GM18868 (cell line): ENCODE measurements around the gene RBBP8.
A peak's percentile ranks its signal among the peaks of the same experiment; 100 is the strongest.
"Not testable (repeated sequence)": the region's sequence is repeated elsewhere in the genome, so short reads cannot be mapped to it uniquely, and the experiment has no call there.

Experiments
- ATAC-seq: cut with Tn5 transposase; IDR thresholded peaks from one replicate; pipeline ENCODE4 v1.9.1; 2021; ENCODE audit warnings: mild to moderate bottlenecking, moderate library complexity; ENCODE audit not compliant: unreplicated experiment

RBBP8 gene

DNA sequence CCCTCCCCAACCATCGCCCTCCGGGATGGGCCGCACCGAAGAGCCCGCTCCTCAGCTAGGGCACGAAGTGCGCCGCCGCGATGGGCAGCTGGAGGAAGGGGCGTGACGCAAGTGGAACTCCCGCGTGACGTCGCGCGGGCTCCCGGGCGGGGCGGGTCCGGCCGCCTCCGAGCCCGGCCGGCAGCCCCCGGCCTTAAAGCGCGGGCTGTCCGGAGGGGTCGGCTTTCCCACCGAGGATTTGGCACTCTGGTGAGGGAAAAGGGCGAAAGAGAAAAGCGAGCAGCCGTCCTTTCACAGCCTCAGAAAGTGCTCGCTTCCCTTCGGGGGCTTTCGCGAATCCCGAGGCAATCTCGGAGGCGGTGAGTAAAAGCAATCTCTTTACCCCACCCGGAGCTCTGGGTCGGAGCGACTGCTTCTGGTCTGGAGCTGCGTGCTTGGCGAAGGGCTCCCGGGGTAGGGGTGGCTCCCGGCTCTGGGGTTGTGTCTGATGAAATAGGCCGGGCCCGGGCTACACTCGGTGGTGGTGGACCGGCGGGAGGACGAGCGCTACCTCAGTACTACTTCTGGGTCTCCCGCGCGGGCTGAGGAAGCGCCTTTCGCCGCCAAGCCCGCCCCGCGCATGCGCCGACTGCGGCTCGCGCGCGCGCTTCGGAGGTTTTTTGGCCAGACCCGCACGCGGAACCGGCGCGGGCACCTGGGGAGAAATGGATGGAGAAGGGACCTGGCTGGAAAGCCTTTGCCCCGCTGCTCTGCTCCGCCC lies at the start of gene RBBP8:
RBBP8 (plus strand) TSS at position 123 of the 760 bp plus-strand sequence. CDS start 3,524 bp downstream, outside the sequence.
- ATAC-seq: peak; percentile 80

DNA sequence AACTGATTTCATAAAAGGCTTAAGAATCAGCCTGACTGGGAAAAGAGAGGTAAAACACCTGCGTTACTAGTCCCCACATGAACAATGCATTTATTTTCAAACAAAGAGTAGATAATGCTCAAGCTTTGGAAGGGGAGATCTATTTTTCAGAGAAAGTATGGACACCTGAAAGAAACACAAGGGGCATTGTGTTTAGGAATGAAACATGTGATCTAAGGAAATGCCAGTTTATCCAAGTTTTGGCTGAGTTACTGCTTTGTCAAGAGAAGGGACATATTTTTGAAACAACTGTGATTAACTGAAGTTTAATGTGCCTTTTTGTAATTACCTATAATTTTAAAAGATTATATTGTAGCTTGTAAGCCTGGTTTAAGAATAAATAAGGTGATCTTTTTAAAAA lies 49.3 kb upstream of the RBBP8 start:
- ATAC-seq: no peak

DNA sequence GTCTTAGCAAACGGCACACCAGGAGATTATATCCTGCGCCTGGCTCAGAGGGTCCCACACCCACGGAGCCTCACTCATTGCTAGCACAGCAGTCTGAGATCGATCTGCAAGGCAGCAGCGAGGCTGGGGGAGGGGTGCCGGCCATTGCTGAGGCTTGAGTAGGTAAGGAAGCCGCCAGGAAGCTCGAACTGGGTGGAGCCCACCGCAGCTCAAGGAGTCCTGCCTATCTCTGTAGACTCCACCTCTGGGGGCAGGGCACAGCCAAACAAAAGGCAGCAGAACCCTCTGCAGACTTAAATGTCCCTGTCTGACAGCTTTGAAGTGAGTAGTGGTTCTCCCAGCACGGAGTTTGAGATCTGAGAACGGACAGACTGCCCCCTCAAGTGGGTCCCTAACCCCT lies 47.4 kb upstream of the RBBP8 start:
- not testable (repeated sequence) for ATAC-seq

DNA sequence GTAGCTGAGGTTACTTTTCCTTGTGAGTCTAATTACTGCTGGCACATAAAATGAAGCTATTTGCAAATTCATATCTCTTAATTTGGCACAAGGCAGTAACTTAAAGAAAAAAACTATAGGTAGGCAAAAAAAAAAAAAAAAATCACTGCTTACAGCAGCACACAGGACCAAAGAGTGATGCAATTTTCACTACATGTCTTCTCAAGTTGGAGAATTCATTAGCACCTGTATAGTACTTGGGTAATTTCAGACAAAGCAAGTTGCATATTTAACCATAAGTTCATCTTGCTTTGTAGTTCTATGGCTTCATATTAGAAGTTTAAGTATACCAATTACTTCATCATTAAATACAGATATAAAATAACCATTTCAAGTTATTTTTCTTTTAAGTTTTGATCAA lies 33.7 kb upstream of the RBBP8 start:
- ATAC-seq: no peak

DNA sequence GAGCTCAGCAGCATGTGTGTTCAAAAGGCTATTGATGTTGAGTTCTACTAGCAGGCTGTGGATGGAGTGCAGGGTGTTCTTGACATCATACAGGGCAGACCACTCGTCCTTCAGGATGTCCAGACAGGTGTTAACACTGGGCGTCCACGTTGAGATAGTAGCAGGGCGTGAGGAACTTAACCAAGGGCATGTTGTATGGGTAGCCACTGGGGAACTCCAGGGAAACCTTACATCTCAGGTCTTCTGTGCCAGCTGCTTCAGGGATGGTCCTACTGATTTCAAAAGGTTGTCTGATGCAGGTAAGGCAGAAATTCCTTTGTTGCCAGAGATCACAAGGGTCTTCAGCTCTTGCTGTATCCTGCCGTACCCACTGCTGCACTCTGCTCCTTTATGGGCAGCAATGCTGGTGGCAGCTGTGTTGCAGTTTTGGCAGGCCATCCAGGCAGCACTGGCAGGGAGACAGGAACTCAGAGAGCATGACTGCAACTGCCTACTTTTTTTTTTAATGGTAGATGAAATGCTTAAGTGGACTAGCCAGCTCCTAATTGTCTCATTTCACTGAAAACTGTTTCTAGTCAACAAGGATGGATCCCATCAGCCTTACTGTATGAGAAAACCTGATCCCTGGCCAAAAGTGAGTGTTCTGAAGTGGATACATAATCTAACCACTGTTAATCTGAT lies 32.4 kb upstream of the RBBP8 start:
- ATAC-seq: no peak

DNA sequence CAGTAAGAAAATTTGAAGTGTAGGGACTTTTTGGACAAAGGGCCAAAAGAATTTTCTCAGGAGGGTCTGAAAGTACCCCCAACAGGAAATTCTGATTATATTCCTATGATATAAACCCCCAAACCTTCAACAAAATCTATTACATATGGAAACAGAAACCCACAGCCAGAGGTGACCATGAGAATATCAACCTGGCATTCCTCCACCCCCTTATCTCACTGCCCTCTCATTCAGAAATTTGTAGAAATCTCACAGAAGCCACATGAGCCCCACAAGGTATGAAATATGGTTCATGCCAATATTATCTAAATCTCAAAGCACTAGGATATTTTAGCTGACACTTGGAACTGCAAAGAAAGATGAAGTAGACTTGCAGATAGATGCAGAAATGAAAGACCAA lies 31.0 kb upstream of the RBBP8 start:
- no peak for ATAC-seq

DNA sequence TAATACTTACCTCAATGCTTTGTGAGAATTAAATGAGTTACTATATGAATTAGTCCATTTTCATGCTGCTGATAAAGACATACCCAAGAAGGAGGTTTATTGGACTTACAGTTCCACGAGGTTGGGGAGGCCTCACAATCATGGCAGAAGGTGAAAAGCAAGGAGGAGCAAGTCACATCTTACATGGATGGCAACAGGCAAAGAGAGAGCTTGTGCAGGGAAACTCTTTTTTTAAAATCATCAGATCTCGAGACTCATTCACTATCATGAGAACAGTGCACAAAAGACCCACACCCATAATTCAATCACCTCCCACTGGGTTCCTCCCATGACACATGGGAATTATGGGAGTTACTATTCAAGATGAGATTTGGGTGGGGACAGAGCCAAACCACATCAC lies 29.9 kb upstream of the RBBP8 start:
- not testable (repeated sequence) for ATAC-seq

DNA sequence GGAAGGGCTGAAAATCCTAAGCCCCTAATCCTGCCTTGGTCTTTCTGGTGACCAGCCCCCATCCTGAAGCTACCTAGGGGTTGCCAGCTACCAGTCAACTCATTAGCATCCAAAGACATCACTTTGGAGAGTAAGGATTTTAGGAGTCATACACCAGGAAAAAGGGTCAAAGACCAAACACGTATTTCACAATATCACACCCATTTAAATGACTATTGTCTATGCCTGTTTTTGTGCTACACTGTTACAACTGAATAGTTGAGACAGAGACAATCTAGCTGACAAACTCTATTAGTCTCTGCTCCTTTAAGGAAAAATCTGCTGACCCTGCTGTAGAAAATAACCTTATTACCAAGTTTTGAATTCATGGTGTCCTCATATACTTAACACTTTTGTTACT lies 21.0 kb upstream of the RBBP8 start:
- no peak for ATAC-seq

DNA sequence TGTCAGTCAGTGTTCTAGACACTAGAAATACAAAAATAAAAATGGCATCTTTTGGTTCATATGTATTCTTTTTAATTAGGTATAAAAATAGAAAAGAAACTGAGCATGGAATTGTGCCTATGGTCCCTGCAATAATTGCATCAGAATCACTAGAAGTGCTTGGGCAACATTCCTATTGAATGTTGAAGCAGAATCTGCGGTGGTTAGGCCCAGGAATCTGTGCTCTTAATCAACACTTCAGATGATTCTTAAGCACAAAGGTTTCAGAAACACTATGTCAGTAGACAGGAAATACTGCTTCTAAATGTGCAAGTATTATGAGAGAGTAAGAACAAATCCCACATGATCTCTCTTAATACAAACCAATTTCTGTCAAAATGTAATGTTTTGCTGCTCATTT lies 20.3 kb upstream of the RBBP8 start:
- no peak for ATAC-seq

DNA sequence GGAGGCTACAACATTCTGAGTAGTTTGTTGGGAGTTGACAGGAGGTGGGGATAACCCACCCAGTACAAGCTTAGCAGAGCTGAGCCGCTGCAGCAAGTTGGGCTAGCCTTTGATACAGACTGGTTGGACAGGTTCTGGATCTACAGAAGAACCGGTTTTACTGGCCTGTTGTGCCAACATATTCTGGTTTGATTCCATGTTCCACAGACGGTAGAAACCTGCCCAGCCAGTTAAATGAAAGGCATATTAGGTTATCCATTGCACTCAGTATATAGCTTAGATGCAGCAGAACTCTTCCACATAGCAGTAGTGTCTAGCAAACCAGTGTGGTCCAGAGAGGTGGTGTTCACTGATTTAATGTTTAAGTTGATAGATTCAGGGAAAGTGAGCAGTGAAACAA lies 19.3 kb upstream of the RBBP8 start:
- ATAC-seq: no peak

DNA sequence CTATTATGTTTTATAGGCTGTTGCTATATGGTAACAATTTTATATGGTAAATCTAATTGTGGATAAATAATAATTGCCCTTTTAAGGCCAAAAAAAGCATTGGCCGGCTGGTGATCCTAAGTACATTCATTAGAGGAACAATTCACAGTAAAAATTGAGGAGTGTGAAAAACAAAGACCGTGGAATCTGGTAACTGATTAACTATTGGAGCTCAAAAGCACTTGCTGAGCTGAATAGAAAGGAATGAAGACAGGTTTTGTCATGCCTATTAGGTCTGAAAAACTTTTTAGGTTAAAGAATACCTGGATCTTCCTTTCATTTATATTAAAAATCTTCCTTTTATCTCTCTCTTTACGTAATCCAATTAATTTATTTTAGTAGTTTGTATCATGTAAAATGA lies 18.5 kb upstream of the RBBP8 start:
- no peak for ATAC-seq

DNA sequence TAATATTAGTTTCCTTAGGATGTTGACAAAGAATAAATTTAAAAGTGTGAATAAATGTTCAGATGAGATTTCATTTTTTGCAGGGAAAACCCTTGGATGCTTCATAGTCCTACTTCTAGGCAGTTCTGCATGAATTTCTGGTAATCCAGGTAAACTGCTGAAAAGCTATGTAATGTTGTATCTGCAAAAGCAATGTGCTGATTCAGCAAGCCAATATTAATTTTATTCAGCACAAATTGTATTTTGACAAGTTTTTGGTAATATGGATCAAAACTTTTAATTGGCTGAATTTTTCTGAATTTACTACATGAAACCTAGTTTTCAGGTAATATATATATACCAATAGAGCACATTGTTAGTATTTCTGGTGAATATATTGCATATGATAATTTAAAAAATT lies 17.8 kb upstream of the RBBP8 start:
- no peak for ATAC-seq

DNA sequence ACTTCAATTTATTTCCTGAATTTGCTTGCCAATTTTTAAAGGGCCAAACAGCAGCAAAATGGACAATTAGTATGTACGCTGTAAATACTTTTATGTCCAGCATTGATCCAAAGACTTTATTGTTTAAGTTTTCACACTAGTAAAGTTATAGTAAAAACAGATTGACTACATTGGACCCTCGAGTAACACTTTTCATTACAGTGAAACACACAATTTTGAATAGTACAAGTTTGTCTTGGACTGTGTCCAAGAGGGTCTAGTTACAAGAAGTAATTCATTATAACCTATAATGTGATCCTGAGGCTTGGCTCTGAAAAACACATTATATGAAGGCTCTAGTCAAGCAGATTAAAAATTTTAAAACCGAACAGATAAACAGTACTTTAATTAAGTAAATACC lies 11.4 kb upstream of the RBBP8 start:
- ATAC-seq: no peak

DNA sequence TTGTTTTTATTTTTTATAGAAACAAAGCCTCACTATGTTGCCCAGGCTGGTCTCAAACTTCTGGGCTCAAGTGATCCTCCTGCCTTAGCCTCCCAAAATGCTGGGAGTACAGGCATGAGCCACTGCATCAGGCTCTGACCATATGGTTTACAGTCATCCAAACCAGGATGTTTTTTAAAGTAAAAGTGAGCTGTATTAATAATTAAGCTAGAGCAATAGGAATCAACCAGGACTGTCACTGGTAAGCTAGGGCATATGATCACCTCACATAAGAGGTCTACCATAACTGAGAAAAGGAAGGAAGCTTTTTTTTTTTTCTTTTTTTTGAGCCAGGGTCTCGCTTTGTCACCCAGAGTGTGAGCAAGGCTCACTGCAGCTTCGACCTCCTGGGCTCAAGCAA lies 8.5 kb upstream of the RBBP8 start:
- ATAC-seq: no peak

DNA sequence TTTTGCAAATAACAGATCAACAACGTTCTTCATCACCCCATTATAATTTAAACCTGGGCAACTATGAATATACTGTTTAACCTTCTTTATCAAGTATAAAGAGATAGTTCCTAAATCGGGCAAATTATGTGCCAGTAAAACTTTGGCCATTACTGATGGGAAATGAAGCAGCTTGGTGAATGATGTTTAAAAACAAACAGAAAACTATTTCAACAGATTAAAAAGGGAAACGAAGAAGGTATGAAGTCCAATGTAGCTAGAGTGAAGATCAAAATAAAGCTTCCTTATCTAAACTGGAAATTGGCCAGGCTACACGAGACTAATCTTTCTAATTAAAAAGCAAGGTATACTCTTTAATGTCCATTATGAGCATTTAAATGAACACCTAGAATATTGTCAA lies 6.7 kb upstream of the RBBP8 start:
- ATAC-seq: no peak

DNA sequence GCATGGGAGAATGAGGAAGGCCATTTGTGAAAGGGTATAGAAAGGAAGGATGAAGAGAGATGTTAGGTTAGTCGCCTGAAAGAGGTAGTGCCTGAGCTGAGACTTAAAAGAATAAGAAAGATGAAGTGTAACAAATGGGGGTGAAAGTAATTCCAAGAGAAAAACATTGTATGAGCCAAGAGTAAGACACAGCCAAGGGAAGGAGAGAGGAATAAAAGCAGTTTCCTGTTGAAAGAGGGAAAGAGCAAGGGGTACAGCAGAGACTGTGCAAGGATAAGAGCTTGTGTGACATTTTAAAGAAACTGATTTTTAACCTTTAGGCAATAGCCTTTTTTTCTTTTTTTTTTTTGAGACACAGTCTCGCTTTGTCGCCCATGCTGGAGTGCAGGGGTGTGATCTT lies 4.8 kb upstream of the RBBP8 start:
- no peak for ATAC-seq

DNA sequence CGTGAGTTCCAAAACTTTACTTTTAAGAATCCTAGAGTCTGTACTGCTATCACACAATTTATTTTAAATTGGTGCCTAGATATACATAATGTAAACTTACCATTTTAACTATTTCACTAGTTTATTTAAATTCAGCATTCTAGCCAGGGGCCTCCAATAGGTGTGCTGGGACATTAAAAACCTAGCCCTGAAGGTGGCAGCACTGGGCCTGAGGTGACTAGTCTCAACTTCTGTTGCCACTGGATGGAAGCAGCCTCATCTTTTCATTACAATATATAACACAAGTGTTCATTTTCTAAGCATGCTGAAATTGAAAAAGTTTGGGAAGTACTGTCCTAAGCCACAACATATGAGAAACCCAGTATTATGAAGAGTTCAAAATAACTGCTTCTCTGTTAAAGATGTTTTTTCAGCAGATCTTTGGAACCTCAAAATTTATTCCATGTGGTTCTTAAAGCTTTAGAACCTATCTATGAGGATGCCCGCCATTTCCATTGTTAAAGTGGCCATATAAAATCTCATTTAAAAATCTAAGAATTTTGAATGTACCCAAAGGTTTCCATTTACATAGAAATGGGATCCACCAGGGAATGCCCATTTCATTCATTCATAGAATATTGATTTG lies 2.9 kb upstream of the RBBP8 start:
- ATAC-seq: peak; percentile 42

DNA sequence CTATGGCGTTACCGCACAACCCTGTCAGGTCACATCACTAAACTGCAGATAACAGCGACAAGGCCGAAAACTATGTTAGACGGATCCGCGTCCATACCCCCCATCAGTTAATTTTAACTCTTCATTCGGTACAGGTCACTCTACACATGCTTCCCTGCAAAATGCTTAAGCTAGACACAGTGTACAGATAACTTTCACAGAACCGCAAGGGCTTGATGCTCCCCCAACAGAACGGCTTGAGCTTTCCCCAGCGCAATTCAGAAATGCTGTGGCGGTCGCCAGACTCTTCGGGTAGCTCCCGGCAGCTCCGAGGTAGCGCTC lies 283 bp upstream of the RBBP8 start:
- ATAC-seq: peak; percentile 30

DNA sequence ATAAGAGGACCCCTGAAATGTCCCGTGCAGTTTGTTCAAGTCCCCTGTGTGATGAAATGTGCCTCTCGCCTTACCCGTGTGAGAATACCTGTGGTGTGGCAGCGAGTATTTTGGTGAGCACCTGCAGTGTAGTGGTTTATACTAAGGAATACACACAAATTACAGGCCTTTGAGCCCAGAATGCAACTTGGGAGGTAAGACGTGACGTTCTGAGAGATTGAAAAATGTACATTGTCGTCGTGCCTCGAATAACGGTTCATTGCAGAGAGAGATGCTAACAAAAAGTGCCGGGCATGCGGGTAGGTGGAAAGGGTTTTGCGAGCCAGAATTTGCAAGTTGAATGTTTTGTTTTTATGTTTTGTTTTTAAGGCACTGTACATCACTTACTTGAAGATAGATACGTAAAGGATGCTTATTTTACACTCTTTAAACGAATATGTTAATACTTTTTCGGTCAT lies 867 bp downstream of the RBBP8 start:
- peak; percentile 13 for ATAC-seq

DNA sequence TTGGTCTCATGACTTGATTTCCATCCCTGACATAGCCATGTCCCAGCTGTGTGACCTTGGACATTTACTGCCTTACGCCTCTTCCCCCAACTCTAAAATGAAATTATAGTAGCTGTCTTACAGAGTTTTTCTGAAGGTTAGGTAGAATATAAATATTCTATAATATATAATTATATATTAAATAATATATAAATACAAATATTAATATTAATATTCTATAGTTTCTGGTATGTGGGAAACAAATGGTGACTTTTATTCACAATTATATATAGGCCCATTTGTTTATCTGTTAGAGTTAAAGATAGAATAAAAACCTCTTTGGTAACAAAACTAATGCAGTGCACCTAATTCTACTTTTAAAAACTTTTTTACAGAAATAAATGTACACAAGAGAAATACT lies 1.7 kb downstream of the RBBP8 start:
- no peak for ATAC-seq

DNA sequence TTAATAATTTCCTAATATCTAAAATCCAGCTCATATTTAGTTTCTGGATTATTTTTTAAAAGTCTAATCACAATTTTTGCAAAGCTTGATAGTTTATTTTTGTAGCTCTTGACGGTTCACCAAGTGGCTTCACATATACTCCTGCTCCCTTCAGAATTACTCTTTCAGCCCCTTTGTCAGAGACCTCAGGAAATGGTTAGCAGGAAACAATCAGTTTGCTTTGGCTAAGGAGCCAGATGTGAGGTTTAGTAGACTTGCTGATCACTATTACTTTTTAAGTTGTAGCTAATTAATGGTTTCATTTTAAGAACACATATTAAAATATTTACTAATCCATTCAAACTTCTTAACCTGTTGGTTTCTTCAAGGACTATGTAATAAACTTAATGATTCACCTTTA lies 2.3 kb downstream of the RBBP8 start:
- ATAC-seq: no peak

DNA sequence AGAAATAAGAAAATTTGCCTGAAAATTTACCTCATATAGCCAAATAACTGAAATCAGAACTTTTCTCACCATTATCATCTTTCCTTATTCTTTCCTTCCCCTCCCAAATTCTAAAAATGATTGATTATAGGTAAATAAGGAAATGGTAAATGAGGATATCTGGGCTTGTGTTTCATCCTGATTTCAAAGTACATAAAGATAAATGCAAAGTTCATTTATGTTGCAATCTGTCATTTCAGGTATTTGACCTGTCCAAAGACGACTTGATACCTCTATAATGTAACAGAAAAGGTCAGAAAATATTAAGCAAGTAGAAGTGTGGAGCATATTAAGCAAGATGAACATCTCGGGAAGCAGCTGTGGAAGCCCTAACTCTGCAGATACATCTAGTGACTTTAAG lies 3.4 kb downstream of the RBBP8 start:
- ATAC-seq: no peak
